ENCODE results near the gene GRIA2.
"Not testable (repeated sequence)": the region's sequence is repeated elsewhere in the genome, so short reads cannot be mapped to it uniquely, and the experiment has no call there.

The GRIA2 gene

DNA sequence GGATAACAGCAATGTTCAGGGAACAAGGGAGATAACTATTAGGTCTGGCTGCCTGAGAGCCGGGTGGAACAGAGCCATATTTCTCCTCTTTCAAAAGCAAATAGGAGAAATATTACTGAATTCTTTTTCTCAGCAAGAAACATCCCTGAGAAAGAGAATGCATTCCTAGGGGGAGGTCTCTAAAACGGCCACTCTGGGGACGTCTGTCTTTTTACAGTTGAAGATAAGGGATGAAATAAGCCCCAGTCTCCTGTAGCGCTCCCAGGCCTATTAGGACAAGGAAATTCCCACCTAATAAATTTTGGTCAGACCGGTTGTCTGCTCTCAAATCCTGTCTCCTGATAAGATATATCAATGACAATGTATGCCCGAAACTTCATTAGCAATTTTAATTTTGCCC is 37.6 kb downstream of the GRIA2 start:
- not testable (repeated sequence) for H3K9ac ChIP-seq (ENCODE audit: low read depth, low read length); H3K36me3 ChIP-seq (ENCODE audit: insufficient read depth, low read length); H3K27me3 ChIP-seq (ENCODE audit: insufficient read depth, low read length); H3K4me1 ChIP-seq (ENCODE audit: insufficient read depth, low read length); H3K27ac ChIP-seq (ENCODE audit: low read depth, low read length); H3K4me3 ChIP-seq (ENCODE audit: low read length)
- 0 out of 2 replicates have a peak, but pooled peaks cover 10% of the 10 kb centered on the region for H3K9me3 ChIP-seq (ENCODE audit: insufficient read depth, low read depth, low read length)
- WGBS, result 92% methylated on average over 6 of the region's 6 CpGs

DNA sequence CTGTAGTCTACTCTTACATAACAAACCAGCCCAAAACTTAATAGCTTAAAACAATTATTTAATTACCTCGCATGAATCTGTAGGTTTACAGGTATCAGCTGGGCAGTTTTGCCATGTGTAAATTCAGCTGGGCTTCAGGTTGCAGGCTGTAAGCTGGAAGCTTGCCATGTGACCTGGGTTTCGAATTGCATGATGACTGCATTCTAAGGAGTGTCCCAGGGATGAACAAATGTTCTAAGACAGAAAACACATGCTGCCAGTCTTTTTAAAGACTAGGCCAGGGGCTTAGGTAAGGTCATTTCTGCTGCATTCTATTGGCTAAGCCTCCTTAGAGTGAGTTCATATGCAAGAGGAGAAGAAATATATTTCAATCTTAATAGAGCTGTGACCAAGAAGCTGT is 44.8 kb downstream of the GRIA2 start:
- H3K4me3 ChIP-seq (ENCODE audit: low read length), result no peak overlapping the region
- 91% methylated on average over 2 of the region's 2 CpGs for WGBS
- H3K36me3 ChIP-seq (ENCODE audit: insufficient read depth, low read length), result no peaks in the 10 kb centered on the region
- H3K27me3 ChIP-seq (ENCODE audit: insufficient read depth, low read length), result no peaks in the 10 kb centered on the region
- no peak overlapping the region for H3K27ac ChIP-seq (ENCODE audit: low read depth, low read length)
- H3K4me1 ChIP-seq (ENCODE audit: insufficient read depth, low read length), result 0 out of 2 replicates have a peak, but pooled peaks cover 2% of the 10 kb centered on the region
- H3K9me3 ChIP-seq (ENCODE audit: insufficient read depth, low read depth, low read length), result no peaks in the 10 kb centered on the region
- no peak overlapping the region for H3K9ac ChIP-seq (ENCODE audit: low read depth, low read length)

DNA sequence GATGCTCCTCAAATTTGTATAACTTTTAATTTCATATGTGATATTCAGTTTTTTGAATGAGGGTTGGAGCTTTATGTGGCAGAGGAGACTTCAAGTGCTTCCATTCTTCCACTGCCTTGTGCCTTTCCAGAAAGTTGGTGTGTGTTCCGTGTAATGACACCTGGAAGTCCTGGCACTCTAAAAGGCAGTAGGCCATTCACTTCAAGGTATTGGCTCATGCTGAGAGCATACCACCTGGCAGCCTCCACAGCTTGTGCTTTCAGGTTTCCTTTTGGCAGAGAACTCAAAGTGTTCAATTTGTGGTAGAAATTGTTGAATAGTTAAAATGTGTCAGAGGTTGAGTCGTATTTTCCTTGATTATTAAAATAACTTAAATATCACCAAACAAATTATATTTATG is 49.6 kb downstream of the GRIA2 start:
- WGBS, result 87% methylated on average over 1 of the region's 2 CpGs
- Histone ChIP-seq H3K4me3 (ENCODE audit: low read length) (no peak overlapping the region), H3K4me1 (ENCODE audit: insufficient read depth, low read length) (peaks cover under 1% of the 10 kb centered on the region; the same call in 1 of the 2 replicates), H3K9me3 (ENCODE audit: insufficient read depth, low read depth, low read length) (no peaks in the 10 kb centered on the region), H3K27ac (ENCODE audit: low read depth, low read length) (no peak overlapping the region), H3K27me3 (ENCODE audit: insufficient read depth, low read length) (no peaks in the 10 kb centered on the region), H3K36me3 (ENCODE audit: insufficient read depth, low read length) (no peaks in the 10 kb centered on the region), H3K9ac (ENCODE audit: low read depth, low read length) (no peak overlapping the region)

DNA sequence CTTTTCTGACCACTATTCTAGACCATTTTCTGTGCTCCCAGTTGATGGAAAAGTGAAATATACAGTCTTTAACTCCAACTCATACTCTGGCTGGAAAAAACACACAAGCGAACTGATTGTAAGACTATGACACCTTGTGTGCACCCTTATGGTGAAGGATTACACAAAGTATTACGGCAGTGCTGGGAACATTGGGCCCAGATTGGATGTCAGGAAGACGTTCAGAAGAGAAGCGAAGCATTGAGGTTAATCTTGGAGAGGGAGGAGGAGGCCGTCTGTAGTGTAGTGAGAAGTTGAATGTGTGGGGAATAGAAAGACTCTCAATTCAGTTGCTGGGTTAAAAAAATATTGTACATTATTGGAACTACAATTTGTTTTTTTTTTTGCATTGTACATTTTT is 50.0 kb downstream of the GRIA2 start:
- H3K27me3 ChIP-seq (ENCODE audit: insufficient read depth, low read length), result no peaks in the 10 kb centered on the region
- H3K9me3 ChIP-seq (ENCODE audit: insufficient read depth, low read depth, low read length), result no peaks in the 10 kb centered on the region
- H3K27ac ChIP-seq (ENCODE audit: low read depth, low read length), result no peak overlapping the region
- 95% methylated on average over 5 of the region's 5 CpGs for WGBS
- no peak overlapping the region for H3K4me3 ChIP-seq (ENCODE audit: low read length)
- H3K36me3 ChIP-seq (ENCODE audit: insufficient read depth, low read length), result no peaks in the 10 kb centered on the region
- no peaks in the 10 kb centered on the region; the same call in 1 of the 2 replicates for H3K4me1 ChIP-seq (ENCODE audit: insufficient read depth, low read length)
- H3K9ac ChIP-seq (ENCODE audit: low read depth, low read length), result no peak overlapping the region

DNA sequence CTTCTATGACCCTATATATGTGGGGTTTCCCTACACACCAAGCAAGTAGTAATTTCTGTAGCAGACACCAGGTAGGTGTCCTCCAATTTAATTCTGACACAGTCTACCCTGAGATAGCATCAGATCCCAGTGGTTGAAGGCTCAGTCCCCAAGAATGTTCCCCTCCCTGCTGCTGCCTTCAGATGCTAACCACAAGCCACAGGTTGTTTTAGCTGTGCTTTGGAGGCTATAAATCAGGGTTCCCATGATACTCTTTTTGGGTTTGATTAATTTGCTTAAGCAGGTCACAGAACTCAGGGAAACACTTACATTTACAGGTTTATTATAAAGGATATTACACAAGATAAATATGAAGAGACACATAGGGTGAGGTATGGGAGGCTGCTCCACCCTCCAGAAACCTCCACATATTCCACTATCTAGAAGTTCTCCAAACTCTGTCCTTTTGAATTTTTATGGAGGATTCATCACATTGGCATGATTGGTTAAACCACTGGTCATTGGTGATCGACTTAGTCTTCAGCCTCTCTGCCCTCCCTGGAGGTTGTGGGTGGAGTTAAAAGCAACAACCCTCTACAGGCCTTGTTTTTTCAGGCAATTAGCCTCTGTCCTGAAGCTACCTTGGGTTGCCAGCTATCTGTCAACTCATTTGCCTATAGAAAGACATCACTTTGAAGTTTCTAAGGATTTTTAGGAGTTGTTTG is 50.8 kb downstream of the GRIA2 start:
- H3K36me3 ChIP-seq (ENCODE audit: insufficient read depth, low read length), result no peaks in the 10 kb centered on the region
- no peak overlapping the region for H3K4me3 ChIP-seq (ENCODE audit: low read length)
- no peak overlapping the region for H3K27ac ChIP-seq (ENCODE audit: low read depth, low read length)
- WGBS, result 84% methylated on average over 1 of the region's 1 CpG
- H3K9ac ChIP-seq (ENCODE audit: low read depth, low read length), result no peak overlapping the region
- H3K4me1 ChIP-seq (ENCODE audit: insufficient read depth, low read length), result no peaks in the 10 kb centered on the region; the same call in 1 of the 2 replicates
- H3K9me3 ChIP-seq (ENCODE audit: insufficient read depth, low read depth, low read length), result no peaks in the 10 kb centered on the region
- H3K27me3 ChIP-seq (ENCODE audit: insufficient read depth, low read length), result no peaks in the 10 kb centered on the region

DNA sequence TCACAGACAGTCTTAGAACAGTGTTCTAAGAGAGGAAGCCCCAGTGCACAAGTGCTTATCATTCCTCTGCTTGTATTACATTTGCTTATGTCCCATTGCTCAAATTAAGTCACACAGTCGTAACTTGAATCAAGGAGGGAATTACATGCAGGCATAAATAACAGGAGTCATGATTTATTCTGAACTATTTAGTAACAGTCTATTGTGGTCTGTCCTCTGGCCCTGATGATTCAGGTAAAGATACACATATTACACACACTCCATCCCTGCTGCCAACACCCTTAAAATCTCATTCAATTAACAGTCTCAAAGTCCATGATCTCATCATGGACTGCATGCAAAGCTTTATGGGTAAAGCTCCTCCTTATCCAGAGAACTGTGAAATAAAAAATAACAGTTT is 60.1 kb downstream of the GRIA2 start:
- H3K27me3 ChIP-seq (ENCODE audit: insufficient read depth, low read length), result no peaks in the 10 kb centered on the region
- no peak overlapping the region for H3K4me3 ChIP-seq (ENCODE audit: low read length)
- H3K36me3 ChIP-seq (ENCODE audit: insufficient read depth, low read length), result no peaks in the 10 kb centered on the region
- no peaks in the 10 kb centered on the region for H3K9me3 ChIP-seq (ENCODE audit: insufficient read depth, low read depth, low read length)
- 100% methylated on average over 1 of the region's 1 CpG for WGBS
- no peak overlapping the region for H3K9ac ChIP-seq (ENCODE audit: low read depth, low read length)
- no peaks in the 10 kb centered on the region for H3K4me1 ChIP-seq (ENCODE audit: insufficient read depth, low read length)
- no peak overlapping the region for H3K27ac ChIP-seq (ENCODE audit: low read depth, low read length)

DNA sequence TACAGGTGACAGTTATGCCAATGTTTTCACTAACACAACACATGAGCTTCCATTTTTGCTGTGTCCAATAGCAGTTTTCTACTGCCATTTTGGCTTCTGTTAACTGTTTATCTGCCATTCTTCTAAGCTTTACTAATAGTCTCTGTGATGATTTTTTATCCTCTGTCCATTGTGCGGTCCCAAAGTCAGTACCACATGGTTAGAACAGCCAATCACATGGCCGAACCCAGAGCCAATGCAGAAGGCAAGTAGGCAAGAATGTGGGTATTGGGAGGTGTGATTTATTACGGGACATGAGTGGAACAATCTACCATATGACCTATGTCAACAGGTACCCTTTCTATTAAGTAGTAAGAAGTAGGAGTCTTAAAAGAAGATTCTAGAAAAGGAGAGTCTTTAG is 61.5 kb downstream of the GRIA2 start:
- no peak overlapping the region for H3K27ac ChIP-seq (ENCODE audit: low read depth, low read length)
- H3K4me1 ChIP-seq (ENCODE audit: insufficient read depth, low read length), result peaks cover 5% of the 10 kb centered on the region
- no peak overlapping the region for H3K9ac ChIP-seq (ENCODE audit: low read depth, low read length)
- H3K27me3 ChIP-seq (ENCODE audit: insufficient read depth, low read length), result no peaks in the 10 kb centered on the region
- no peaks in the 10 kb centered on the region for H3K36me3 ChIP-seq (ENCODE audit: insufficient read depth, low read length)
- 82% methylated on average over 2 of the region's 3 CpGs for WGBS
- no peaks in the 10 kb centered on the region for H3K9me3 ChIP-seq (ENCODE audit: insufficient read depth, low read depth, low read length)
- H3K4me3 ChIP-seq (ENCODE audit: low read length), result no peak overlapping the region

DNA sequence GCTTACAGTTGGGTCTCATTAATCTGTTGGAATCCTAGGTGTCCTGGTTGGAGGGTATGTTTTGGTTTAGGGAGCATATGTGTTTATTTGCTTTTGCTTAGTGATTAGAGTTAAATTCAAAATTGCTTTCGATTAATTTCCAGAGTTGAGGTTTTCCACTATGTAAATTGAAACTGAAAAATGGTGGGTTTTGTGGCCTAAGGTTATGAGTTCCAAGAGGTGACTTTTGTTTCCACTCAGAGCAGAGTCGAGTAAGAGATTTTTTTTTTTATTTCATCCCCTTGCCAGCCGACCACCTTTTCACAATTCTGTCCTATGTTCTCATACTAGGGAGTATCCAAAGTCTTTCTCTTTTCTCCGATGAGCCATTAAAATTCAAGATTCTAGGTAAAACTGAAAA is 66.9 kb downstream of the GRIA2 start:
- H3K4me3 ChIP-seq (ENCODE audit: low read length), result no peak overlapping the region
- peaks cover 5% of the 10 kb centered on the region for H3K4me1 ChIP-seq (ENCODE audit: insufficient read depth, low read length)
- no peaks in the 10 kb centered on the region for H3K9me3 ChIP-seq (ENCODE audit: insufficient read depth, low read depth, low read length)
- H3K9ac ChIP-seq (ENCODE audit: low read depth, low read length), result no peak overlapping the region
- WGBS, result 86% methylated on average over 4 of the region's 4 CpGs
- no peaks in the 10 kb centered on the region for H3K27me3 ChIP-seq (ENCODE audit: insufficient read depth, low read length)
- H3K27ac ChIP-seq (ENCODE audit: low read depth, low read length), result no peak overlapping the region
- no peaks in the 10 kb centered on the region for H3K36me3 ChIP-seq (ENCODE audit: insufficient read depth, low read length)

DNA sequence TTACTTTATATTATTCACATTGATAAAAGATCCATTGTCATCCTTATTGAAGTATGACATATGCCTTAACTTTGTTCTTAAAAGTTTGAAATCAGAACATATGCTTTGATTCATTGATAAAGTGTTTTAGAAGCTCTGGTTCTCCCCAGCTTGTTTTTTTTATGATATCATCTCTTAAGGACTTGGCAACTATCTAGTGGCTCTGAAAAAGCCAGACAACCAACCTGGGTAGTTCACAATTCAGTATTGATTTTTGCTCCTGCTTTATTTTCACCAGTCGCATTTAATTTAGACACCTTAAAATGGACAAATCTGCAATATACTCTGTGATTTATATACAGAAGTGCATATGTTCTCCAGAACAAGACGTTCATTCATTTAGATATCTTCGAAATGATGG is 70.1 kb downstream of the GRIA2 start:
- no peaks in the 10 kb centered on the region for H3K27me3 ChIP-seq (ENCODE audit: insufficient read depth, low read length)
- H3K36me3 ChIP-seq (ENCODE audit: insufficient read depth, low read length), result no peaks in the 10 kb centered on the region
- 88% methylated on average over 3 of the region's 3 CpGs for WGBS
- H3K9ac ChIP-seq (ENCODE audit: low read depth, low read length), result no peak overlapping the region
- H3K27ac ChIP-seq (ENCODE audit: low read depth, low read length), result no peak overlapping the region
- no peak overlapping the region for H3K4me3 ChIP-seq (ENCODE audit: low read length)
- no peaks in the 10 kb centered on the region for H3K9me3 ChIP-seq (ENCODE audit: insufficient read depth, low read depth, low read length)
- peaks cover 5% of the 10 kb centered on the region for H3K4me1 ChIP-seq (ENCODE audit: insufficient read depth, low read length)

DNA sequence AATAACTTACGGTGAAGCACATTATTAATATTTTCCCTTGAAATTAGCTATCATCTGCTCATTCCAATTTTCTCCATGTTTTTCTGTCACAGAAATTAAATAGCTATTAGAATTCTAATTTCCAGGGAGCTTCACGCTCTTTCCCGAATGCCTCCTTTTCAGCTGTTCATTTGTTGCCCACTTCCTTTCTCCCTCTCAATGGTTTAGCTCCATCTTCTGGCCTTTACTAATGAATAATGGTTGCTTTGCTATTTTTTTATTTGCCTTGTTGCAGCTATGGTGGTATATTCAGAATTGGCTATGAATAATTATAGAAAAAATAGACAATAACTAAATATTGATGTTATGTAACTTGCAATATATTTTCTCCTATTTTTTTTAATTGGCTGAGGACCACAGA is 70.5 kb downstream of the GRIA2 start:
- no peaks in the 10 kb centered on the region for H3K27me3 ChIP-seq (ENCODE audit: insufficient read depth, low read length)
- peaks cover 5% of the 10 kb centered on the region for H3K4me1 ChIP-seq (ENCODE audit: insufficient read depth, low read length)
- 94% methylated on average over 3 of the region's 3 CpGs for WGBS
- H3K4me3 ChIP-seq (ENCODE audit: low read length), result no peak overlapping the region
- no peaks in the 10 kb centered on the region for H3K9me3 ChIP-seq (ENCODE audit: insufficient read depth, low read depth, low read length)
- no peak overlapping the region for H3K9ac ChIP-seq (ENCODE audit: low read depth, low read length)
- no peak overlapping the region for H3K27ac ChIP-seq (ENCODE audit: low read depth, low read length)
- no peaks in the 10 kb centered on the region for H3K36me3 ChIP-seq (ENCODE audit: insufficient read depth, low read length)

DNA sequence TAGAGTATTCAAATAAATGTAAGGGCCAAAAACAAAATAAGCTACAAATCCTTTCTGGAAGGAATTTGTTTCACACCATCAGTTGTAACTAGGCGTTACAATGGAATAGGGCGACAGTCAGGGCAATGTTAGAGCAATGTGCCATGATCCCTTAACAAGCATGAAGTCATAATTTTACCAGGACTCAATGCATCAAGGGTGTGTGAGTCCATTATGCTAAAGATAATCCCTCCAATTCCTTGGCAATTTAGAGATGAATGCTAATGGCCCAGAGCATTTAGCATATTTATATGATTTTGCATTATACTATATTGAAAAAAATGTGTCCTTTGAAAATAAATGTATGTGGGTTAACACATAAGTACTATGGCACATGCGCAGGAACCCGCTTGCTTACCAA is 73.1 kb downstream of the GRIA2 start:
- Histone ChIP-seq H3K9me3 (ENCODE audit: insufficient read depth, low read depth, low read length) (no peaks in the 10 kb centered on the region), H3K4me1 (ENCODE audit: insufficient read depth, low read length) (no peaks in the 10 kb centered on the region), H3K36me3 (ENCODE audit: insufficient read depth, low read length) (no peaks in the 10 kb centered on the region), H3K27ac (ENCODE audit: low read depth, low read length) (no peak overlapping the region), H3K27me3 (ENCODE audit: insufficient read depth, low read length) (no peaks in the 10 kb centered on the region), H3K4me3 (ENCODE audit: low read length) (no peak overlapping the region), H3K9ac (ENCODE audit: low read depth, low read length) (no peak overlapping the region)
- 98% methylated on average over 4 of the region's 4 CpGs for whole genome bisulfite sequencing

DNA sequence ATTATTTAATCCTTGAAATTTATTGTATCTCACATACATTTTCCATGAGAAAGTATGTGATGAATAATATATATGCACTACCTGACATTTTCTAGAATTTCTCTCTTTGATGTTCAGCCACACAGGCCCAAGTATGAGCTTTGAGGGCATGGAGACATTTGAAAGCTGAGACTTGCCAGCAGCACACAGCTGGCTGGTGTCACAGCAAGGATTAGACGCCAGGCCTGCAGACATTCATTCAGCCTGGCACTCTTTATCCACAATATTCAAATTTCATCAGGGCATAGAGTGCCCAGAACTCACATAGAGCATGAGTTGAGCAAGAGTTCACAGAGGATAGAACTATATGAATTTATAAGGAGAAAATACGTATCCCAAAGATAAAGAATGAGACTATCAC is 74.0 kb downstream of the GRIA2 start:
- WGBS, result 92% methylated on average over 2 of the region's 2 CpGs
- no peak overlapping the region for H3K4me3 ChIP-seq (ENCODE audit: low read length)
- H3K27me3 ChIP-seq (ENCODE audit: insufficient read depth, low read length), result no peaks in the 10 kb centered on the region

More for the DNA sequence above, 74.0 kb downstream of the GRIA2 start:
- H3K9ac ChIP-seq (ENCODE audit: low read depth, low read length), result no peak overlapping the region
- H3K36me3 ChIP-seq (ENCODE audit: insufficient read depth, low read length), result no peaks in the 10 kb centered on the region
- no peaks in the 10 kb centered on the region for H3K9me3 ChIP-seq (ENCODE audit: insufficient read depth, low read depth, low read length)
- H3K4me1 ChIP-seq (ENCODE audit: insufficient read depth, low read length), result no peaks in the 10 kb centered on the region
- no peak overlapping the region for H3K27ac ChIP-seq (ENCODE audit: low read depth, low read length)
